ENCODE results near the gene SKI. TPM values are rescaled to one million over a fixed set of nuclear protein-coding genes. Genes with fewer than 3 reads are reported as not detected.

SKI gene
- total RNA-seq, 1 experiment from 2014 or later: 5.3 TPM

DNA sequence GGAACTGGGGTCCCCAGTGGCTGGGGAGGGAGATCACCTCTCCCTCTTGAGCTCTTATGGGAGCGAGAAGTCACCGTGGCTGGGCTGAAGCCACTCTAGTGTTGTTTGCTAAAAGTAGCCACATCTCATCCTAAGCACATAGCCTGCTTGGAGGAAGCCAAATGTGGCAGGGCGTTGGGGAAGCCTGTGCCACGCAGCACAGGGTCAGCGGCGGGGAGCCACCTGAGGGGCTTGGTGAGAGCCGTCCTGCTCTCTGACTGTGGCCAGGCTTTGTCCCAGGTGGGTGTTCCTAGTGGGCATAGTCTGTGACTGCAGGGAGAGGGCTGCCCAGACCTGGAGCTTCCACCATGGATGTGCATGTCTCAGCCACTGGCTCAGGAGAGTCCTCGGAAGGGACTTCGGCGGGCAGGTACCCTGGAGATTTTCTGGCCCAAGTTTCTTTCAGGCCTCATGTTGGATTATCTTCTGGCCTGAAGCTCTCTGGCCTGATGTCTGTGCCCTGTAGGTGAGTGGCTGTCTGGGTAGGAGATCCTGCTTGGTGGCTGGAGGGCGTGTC is 124.3 kb downstream of the SKI start:
- DNase-seq (ENCODE audit: low read depth): no peak

DNA sequence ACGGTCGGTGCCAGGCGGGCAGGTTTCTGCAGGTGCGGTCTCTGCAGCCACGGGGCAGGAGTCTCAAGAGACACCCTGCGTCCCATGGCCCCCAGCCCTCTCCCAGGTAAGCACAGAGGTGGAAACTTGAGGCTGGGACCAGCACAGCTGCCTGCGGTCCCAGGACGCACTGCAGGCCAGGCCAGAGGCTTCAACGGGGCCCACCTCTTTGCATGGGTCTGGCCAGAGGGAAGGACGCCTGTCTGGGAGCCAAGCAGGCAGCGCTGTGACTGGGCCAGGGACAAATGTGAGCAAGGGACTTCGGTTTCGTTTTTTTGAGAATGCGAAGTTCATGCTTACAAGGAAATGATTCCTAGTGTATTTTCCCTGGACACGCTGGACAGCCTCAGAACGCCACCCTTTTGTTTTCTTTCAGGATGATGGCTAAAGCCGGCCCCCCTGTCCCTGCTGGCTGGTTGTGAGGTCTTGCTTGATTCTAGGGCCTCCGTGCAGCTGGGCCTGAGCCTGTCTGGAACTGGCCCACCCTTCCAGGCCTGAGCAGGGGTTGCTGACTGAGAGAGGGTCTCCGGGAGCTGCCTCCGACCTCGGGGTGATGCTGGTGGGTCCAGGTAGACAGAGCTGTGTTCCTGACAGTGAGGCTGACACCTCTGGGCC is 124.9 kb downstream of the SKI start:
- no peak for DNase-seq (ENCODE audit: low read depth)

DNA sequence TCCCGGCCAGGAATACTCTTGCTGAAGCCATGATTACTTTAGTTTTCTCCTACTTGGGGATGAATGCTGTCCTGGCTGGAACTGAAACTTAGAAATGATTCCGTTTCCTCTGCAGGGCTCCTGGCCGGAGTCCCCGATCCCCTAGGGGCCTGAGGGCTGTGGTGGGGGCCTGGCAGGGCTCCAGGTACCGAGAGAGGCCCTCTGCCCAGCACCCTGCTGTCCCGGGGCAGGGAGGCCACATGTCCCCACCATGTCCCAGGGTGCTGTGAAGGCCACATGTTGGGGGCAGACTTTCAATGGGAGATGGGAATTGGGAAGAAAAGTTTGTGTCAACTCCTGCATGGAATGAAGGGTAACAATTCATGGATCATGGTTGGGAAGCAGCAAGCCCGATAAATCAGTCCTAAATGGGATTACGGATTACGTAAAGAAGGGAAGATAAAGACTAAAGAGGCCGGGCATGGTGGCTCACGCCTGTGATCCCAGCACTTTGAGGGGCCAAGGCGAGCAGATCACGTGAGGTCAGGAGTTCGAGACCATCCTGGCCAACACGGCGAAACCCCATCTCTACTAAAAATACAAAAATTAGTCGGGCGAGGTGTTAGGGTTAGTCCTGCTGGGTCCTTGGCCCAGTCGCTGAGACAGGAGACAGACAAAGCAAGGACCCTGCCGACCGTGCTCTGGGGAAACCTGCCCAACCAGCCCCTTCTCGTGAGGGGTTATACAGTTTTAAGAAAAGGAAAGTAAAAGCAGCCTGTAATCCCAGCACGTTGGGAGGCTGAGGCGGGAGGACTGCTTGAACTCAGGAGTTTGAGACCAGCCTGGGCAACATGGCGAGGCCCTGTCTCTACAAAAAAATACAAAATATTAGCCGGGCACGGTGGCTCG is 125.7 kb downstream of the SKI start:
- DNase-seq (ENCODE audit: low read depth): no peak

DNA sequence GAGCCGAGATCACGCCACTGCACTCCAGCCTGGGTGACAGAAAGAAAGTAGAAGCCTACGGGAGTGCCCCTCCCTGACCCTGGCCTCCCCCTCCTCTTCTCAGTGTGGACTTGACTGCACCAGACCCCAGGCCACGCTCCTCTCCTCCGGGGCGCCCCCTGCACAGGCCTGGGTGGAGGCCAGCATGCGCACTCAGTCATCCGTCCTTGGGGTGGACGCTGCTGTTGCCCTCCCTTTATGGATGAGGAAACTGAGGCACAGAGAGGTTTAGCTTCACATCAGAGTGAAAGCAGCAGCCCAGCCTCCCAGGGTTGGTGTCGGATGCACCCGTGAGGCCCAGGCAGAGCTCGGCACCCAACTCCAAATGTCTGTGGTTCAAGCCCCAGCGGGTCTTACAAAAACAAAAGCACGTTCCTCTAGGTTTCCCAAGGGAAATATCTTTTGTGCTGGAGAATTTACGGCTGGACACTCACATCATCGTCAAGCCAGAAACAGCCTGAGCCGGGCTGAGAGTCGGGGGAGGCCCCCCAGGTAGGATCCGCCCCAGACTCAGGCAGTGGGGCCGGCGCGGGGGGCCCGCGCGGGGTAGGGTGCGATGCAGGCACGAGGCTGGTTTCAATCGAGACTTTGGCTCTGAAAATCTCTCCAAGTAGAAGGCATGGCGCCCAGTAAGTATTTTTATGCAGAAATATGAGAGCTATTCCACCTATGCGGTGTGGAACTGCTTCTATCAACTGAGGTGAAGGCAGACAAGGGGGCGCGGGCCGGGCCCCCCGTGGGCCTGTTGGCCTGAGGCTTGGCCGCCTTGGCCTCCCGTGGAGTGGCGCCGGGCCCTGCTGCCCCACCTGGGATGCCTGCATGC is 126.6 kb downstream of the SKI start:
- DNase-seq (ENCODE audit: low read depth): no peak

GRCh38 chr1:2355373-2356261 is 127.5 kb downstream of the SKI start:
- DNase-seq (ENCODE audit: low read depth): no peak

GRCh38 chr1:2356401-2356800 is 128.3 kb downstream of the SKI start:
- DNase-seq (ENCODE audit: low read depth): no peak

GRCh38 chr1:2356911-2357845 is 129.1 kb downstream of the SKI start:
- no peak for DNase-seq (ENCODE audit: low read depth)

GRCh38 chr1:2358072-2358471 is 130.0 kb downstream of the SKI start:
- no peak for DNase-seq (ENCODE audit: low read depth)

DNA sequence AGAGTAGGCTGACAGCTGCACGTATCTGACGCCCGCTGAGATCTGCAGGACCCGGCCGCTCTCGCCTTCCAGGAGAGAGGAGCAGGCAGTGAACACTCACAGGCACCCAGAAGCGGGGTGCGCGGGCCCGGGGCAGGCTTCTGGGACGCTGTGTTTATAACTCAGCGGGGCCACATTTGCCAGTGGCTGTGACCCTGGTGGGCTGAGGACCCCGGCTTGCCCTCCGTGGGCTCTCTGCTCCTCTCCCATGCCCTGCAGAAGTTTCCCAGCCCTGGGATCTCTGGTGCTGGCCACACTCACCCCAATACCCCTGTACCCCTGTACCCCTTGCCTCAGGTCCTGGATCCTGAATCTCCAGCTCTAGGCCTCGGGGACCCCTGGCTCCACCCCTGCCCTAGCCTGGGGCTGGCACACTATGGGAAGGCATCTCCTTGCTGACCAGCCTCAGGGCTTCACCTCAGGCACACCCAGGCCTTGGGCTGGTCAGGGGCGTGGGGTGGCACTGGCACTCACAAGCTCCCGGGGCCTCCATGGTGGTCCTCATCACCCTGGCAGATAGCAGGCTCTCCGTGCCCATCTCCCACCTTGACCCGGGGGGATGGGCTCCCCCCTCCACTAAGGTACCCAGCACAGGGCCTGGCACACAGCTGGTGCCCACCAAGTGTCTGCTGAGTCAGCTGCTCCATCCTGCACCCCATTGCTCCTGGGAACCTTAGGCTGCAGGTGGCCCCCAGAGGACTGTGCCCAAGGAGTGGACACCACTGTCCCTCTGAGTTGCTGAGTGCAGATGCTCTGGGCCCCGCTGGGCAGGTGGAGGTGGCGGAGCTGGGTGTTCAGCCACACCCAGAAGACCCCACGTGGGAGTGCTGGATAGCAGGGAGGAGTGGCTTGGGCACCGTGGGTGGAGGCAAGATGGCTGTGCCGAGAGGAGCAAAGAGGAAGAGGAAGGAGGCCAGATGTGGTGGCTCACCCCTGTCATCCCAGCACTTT is 130.8 kb downstream of the SKI start:
- no peak for DNase-seq (ENCODE audit: low read depth)

Other genes with a start within 250 kb of the SKI start
- gene CFAP74, start 224.5 kb upstream of the SKI start, total RNA-seq (2014; rRNA removed; shearing (Covaris generic)): not detected in 2 replicates
- not detected in 2 replicates for gene GABRD, start 209.0 kb upstream of the SKI start, total RNA-seq (2014; rRNA removed; shearing (Covaris generic))
- gene PRKCZ, start 177.9 kb upstream of the SKI start, total RNA-seq (2014; rRNA removed; shearing (Covaris generic)): 14.3 and 18.1 TPM in 2 replicates
- gene FAAP20, start 33.5 kb upstream of the SKI start, total RNA-seq (2014; rRNA removed; shearing (Covaris generic)): 26.3 and 28.7 TPM in 2 replicates
- gene MORN1, start 163.2 kb downstream of the SKI start, total RNA-seq (2014; rRNA removed; shearing (Covaris generic)): 15.1 and 30.5 TPM in 2 replicates
- 140 and 195 TPM in 2 replicates for gene RER1, start 163.5 kb downstream of the SKI start, total RNA-seq (2014; rRNA removed; shearing (Covaris generic))
- gene PEX10, start 184.2 kb downstream of the SKI start, total RNA-seq (2014; rRNA removed; shearing (Covaris generic)): 33.4 and 36.3 TPM in 2 replicates
- 0.06 TPM in 1 of 2 replicates, not detected in the other for gene PLCH2, start 248.0 kb downstream of the SKI start, total RNA-seq (2014; rRNA removed; shearing (Covaris generic))